Ramos (cell line): ENCODE data around the gene HMGN4.
"Not testable (repeated sequence)": the region's sequence is repeated elsewhere in the genome, so short reads cannot be mapped to it uniquely, and the experiment has no call there.

Experiments used
- in situ Hi-C: fragments of 300-500 bp; cut with MboI; formaldehyde crosslinking; loops from one replicate; pipeline ENCODE4 v1.14.3; 2022; ENCODE audit warnings: low sequenced_read_pairs; ENCODE audit not compliant: unreplicated experiment

Gene HMGN4

GRCh38 chr6:26545627-26546026 is 7.5 kb downstream of the HMGN4 start:
- in situ Hi-C loops: no loop called here

GRCh38 chr6:26547363-26547762 is 9.2 kb downstream of the HMGN4 start:
- in situ Hi-C loops: not testable (repeated sequence)

- in situ Hi-C loops: no loop called here
These were observed 12.3 kb downstream of the HMGN4 start for GRCh38 chr6:26550250-26550993.

GRCh38 chr6:26552205-26552604 is 14.0 kb downstream of the HMGN4 start:
- in situ Hi-C loops: no loop called here

- in situ Hi-C loops: no loop called here
These were observed 14.5 kb downstream of the HMGN4 start for GRCh38 chr6:26552640-26553188.

GRCh38 chr6:26553264-26553634 is 15.1 kb downstream of the HMGN4 start:
- in situ Hi-C loops: no loop called here

GRCh38 chr6:26553635-26554446 is 15.7 kb downstream of the HMGN4 start:
- in situ Hi-C loops: no loop called here

- in situ Hi-C loops: no loop called here
These were observed 16.2 kb downstream of the HMGN4 start for GRCh38 chr6:26554447-26554696.

- in situ Hi-C loops: no loop called here
These were observed 16.7 kb downstream of the HMGN4 start for GRCh38 chr6:26554697-26555504.

GRCh38 chr6:26555505-26556262 is 17.5 kb downstream of the HMGN4 start:
- in situ Hi-C loops: no loop called here

GRCh38 chr6:26556263-26557070 is 18.3 kb downstream of the HMGN4 start:
- in situ Hi-C loops: no loop called here

GRCh38 chr6:26561533-26562466 is 23.6 kb downstream of the HMGN4 start:
- in situ Hi-C loops: loop anchor here (10.0 kb wide), 1 partner anchor 227 kb away; no protein-coding TSS in a partner anchor

GRCh38 chr6:26563488-26563887 is 25.3 kb downstream of the HMGN4 start:
- in situ Hi-C loops: loop anchor here (10.0 kb wide), 1 partner anchor 229 kb away; no protein-coding TSS in a partner anchor

GRCh38 chr6:26568601-26569432 is 30.7 kb downstream of the HMGN4 start:
- in situ Hi-C loops: loop anchor here (10.0 kb wide), 1 partner anchor 234 kb away; no protein-coding TSS in a partner anchor

GRCh38 chr6:26569433-26569764 is 31.2 kb downstream of the HMGN4 start:
- in situ Hi-C loops: loop anchor here (10.0 kb wide), 1 partner anchor 235 kb away; no protein-coding TSS in a partner anchor

- in situ Hi-C loops: no loop called here
These were observed 32.1 kb downstream of the HMGN4 start for GRCh38 chr6:26570027-26570809.
